Pancreas (tissue), 10 donors: ENCODE results near the gene SLC49A4. TPM values are rescaled to one million over a fixed set of nuclear protein-coding genes. Genes with fewer than 3 reads are reported as not detected.

ENCODE experiments used
- ATAC-seq, 4 donors: fragments of 200-7000 bp; cut with Tn5 transposase; one replicate each; pipeline versions ENCODE4 v1.8.0 to v1.9.1; 2020; ENCODE audit warnings: mild to moderate bottlenecking in 4 of 4, moderate library complexity in 4 of 4
- DNase-seq, 6 donors: peaks; one replicate each; pipeline ENCODE4 v3.0.0-alpha.2; 2020
- FAIRE-seq: peaks from 2 replicates; lab custom pipeline; 2012; peaks lifted over from hg19 to GRCh38; lab: Jason Lieb, UNC
- H3K27ac ChIP-seq, 4 donors: fragments of 200-600 bp; sonication (generic); 1 replicate in 3 of 4; 2 replicates in 1 of 4; pipeline versions ENCODE4 v1.5.0 to v1.8.0; 2020
- H3K27me3 ChIP-seq, 4 donors: fragments of 200-600 bp; one replicate each; pipeline ENCODE4 v1.8.0; 2021
- H3K36me3 ChIP-seq, 3 donors: fragments of 200-600 bp; sonication (generic) in 1 of 3; one replicate each; pipeline versions ENCODE4 v1.5.0 to v1.8.0; 2020 to 2021
- H3K4me1 ChIP-seq, 3 donors: fragments of 200-600 bp; one replicate each; pipeline ENCODE4 v1.8.0; 2021
- H3K4me3 ChIP-seq, 4 donors: fragments of 200-600 bp; sonication (generic) in 2 of 4; one replicate each; pipeline versions ENCODE4 v1.5.0 to v1.8.0; 2020 to 2021
- H3K9me3 ChIP-seq, 4 donors: fragments of 200-600 bp; one replicate each; pipeline ENCODE4 v1.8.0; 2021
- CTCF ChIP-seq, 4 donors: fragments of 200-600 bp; sonication (generic) in 3 of 4; IDR thresholded peaks; one replicate each; pipeline versions ENCODE4 v1.5.0 to v1.8.0; 2021; ENCODE audit warnings: antibody characterized with exemption in 4 of 4
- WGBS, 2 donors: extraction: QIAGEN DNeasy Blood & Tissue Kit; methylation state at CpG; one replicate each; pipeline ENCODE4 v1.1.7; 2013; 5-methylcytosine and 5-hydroxymethylcytosine counted together
- intact Hi-C, 3 donors: fragments of 100-400 bp; cut with DNase I; formaldehyde crosslinking; loops; one replicate each; pipeline versions ENCODE4 v1.11.1 to v1.14.2; 2022
- polyA plus RNA-seq, 2 donors: library from polyadenylated mRNA; stranded (reverse); fragments of 200-250 nt; gene quantifications; one replicate each; pipeline ENCODE4 v1.2.3, GENCODE V29; 2013
- total RNA-seq, 6 donors: library from RNA; stranded (reverse); fragmentation: NEBNext Ultra II Directional in 4 of 6; extraction: Animal tissue kit (Norgen Biotek cat#: 25700) in 4 of 6; gene quantifications; one replicate each; pipeline versions ENCODE4 v1.2.1 to v1.2.4, GENCODE V29; 2021 to 2023
- donor health status: healthy with polysubstance abuse.
- donor health status: DM: no; HTN: no; CAD: no; lungs with moderate emphysema.
- donor health status: DM: no; HTN: no; CAD: no.
- donor health status: control.
- donor health status: control.
- donor health status: Bipolar disorder and iron deficiency.
- donor health status: DM: yes; HTN: yes; CAD: no.
- donor health status: DM: no; HTN: no; CAD: no.
- donor health status: DM: no; HTN: no; CAD: no.
- donor health status: DM: yes; HTN: yes; CAD: no.

The SLC49A4 gene
- total and polyA plus RNA-seq, 8 donors: 3.4 to 13.7 (median 10.9) TPM

GRCh38 chr3:122859021-122859805 is 64.3 kb downstream of the SLC49A4 start:
- intact Hi-C loops: no loop called here
- no peaks in the 10 kb centered on the region for H3K27me3 ChIP-seq
- ATAC-seq: no peak
- H3K36me3 ChIP-seq: peaks cover 0 to 7% (median 0%) of the 10 kb centered on the region in 3 donors
- no peaks in the 10 kb centered on the region for H3K9me3 ChIP-seq
- H3K27ac ChIP-seq: no peak overlapping the region
- FAIRE-seq: no peak
- TF ChIP-seq CTCF (IDR thresholded peaks at IDR 0.05): no peak
- H3K4me1 ChIP-seq: peaks cover 0 to 10% (median 5%) of the 10 kb centered on the region in 3 donors
- 72 to 80% methylated on average over 5 of the region's 5 CpGs for WGBS, 2 donors
- no peak overlapping the region for H3K4me3 ChIP-seq
- no peak for DNase-seq

GRCh38 chr3:122862381-122862780 is 67.5 kb downstream of the SLC49A4 start:
- Histone ChIP-seq H3K27ac (no peak overlapping the region), H3K36me3 (peaks cover 0 to 7% (median 0%) of the 10 kb centered on the region in 3 donors), H3K4me1 (no peaks in the 10 kb centered on the region), H3K27me3 (no peaks in the 10 kb centered on the region), H3K9me3 (no peaks in the 10 kb centered on the region), H3K4me3 (no peak overlapping the region)
- no peak for DNase-seq
- ATAC-seq: no peak
- TF ChIP-seq CTCF (IDR thresholded peaks at IDR 0.05): no peak
- FAIRE-seq: no peak
- intact Hi-C loops: no loop called here

- H3K27me3 ChIP-seq: no peaks in the 10 kb centered on the region
- H3K4me3 ChIP-seq: no peak overlapping the region
- TF ChIP-seq CTCF (IDR thresholded peaks at IDR 0.05): no peak
- peaks cover 0 to 3% (median 0%) of the 10 kb centered on the region in 4 donors for H3K9me3 ChIP-seq
- FAIRE-seq: no peak
- no peaks in the 10 kb centered on the region for H3K4me1 ChIP-seq
- ATAC-seq: no peak
- H3K36me3 ChIP-seq: peaks cover 0 to 7% (median 0%) of the 10 kb centered on the region in 3 donors
- intact Hi-C loops: no loop called here
- H3K27ac ChIP-seq: no peak overlapping the region
- DNase-seq: no peak
Observed at GRCh38 chr3:122864498-122864897, 69.6 kb downstream of the SLC49A4 start.

GRCh38 chr3:122868322-122868721 is 73.5 kb downstream of the SLC49A4 start:
- FAIRE-seq (no peak), DNase-seq (no peak), ATAC-seq (no peak)
- H3K27ac ChIP-seq: no peak overlapping the region
- H3K27me3 ChIP-seq: no peaks in the 10 kb centered on the region
- H3K4me1 ChIP-seq: no peaks in the 10 kb centered on the region
- intact Hi-C loops: no loop called here
- TF ChIP-seq CTCF (IDR thresholded peaks at IDR 0.05): no peak
- peaks cover 0 to 3% (median 0%) of the 10 kb centered on the region in 4 donors for H3K9me3 ChIP-seq
- no peaks in the 10 kb centered on the region for H3K36me3 ChIP-seq
- no peak overlapping the region for H3K4me3 ChIP-seq
